Inferior parietal cortex (tissue), 1 donor: ENCODE data around the gene EP400.
"Not testable (repeated sequence)": the region's sequence is repeated elsewhere in the genome, so short reads cannot be mapped to it uniquely, and the experiment has no call there.

Experiments
- DNase-seq: peaks from one replicate; pipeline ENCODE4 v3.0.0-alpha.2; 2016; ENCODE audit errors: extremely low spot score

Gene EP400

DNA sequence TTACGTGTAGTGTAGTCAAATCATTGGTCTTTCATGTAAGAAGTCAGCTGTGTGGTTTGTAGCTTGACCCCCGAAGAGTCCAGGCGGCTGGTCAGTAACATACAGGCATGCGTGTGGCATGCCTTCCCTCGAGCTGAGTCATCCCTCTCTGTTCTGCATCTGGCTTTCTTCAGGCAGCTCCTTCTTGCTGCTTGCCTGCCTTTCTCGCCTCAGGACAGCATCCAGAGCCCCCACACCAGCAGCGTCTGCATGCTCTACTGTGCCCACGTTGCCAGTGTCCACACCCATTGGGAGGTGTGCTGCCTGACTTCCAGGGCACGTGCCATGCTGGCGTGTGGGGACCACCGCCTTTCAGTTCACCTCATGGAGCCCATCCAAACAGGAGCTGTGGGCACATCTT lies 96.8 kb downstream of the EP400 start:
- DNase-seq = no peak

DNA sequence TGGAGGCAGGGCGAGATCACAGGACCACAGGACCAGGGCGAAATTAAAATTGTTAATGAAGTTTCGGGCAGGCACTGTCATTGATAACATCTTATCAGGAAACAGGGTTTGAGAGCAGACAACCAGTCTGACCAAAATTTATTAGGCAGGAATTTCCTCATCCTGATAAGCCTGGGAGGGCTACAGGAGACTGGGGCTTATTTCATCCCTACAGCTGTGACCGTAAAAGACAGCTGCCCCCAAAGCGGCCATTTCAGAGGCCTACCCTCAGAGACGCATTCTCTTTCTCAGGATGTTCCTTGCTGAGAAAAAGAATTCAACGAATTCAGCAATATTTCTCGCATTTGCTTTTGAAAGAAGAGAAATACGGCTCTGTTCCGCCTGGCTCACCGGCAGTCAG lies 97.9 kb downstream of the EP400 start:
- DNase-seq = not testable (repeated sequence)

DNA sequence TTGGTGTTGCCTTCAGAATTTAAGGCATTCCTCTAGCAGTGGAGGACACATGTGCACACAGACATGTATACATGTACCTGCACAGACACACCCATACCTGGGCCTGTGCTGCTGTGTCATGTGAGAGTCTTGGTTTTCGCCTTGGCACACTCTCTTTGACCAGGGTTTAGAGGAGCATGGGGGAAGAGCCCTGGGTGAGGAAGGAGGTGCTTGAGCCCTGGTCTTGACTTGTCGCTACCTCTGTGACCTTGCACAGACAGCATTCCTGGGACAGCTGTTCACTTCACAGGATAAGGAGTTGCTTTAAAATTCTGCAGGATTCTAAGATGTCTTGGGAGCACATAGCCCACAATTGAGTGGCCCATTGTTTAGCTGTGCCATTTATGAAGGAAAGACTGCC lies 99.7 kb downstream of the EP400 start:
- no peak for DNase-seq

DNA sequence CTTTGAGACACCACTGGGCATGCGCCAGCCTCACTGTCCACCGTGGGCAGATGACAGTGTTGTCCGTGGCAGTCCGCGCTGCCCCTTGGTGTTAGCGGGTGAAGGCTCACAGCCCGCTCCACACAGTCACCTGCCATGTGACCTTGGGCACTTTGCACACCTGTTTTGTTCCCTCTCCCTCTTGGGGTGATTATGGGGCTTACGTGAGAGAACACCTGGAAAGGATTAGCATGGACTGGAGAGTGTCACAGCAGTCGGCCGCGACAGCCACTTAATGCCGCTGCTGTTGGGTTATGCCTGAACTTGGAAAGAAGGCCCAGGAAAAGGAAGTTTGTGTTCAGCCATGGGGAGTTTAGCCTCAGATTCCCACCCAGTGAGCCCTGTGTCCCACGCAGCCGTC lies 100.1 kb downstream of the EP400 start:
- no peak for DNase-seq

DNA sequence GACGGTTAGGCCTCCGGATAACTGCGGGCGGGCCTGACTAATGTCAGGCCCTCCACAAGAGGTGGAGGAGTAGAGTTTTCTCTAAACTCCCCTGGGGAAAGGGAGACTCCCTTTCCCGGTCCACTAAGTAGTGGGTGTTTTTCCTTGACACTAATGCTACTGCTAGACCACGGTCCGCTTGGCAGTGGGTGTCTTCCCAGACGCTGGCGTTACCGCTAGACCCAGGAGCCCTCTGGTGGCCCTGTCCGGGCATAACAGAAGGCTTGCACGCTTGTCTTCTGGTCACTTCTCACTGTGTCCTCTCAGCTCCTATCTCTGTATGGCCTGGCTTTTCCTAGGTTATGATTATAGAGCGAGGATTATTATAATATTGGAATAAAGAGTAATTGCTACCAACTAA lies 102.0 kb downstream of the EP400 start:
- DNase-seq = not testable (repeated sequence)

DNA sequence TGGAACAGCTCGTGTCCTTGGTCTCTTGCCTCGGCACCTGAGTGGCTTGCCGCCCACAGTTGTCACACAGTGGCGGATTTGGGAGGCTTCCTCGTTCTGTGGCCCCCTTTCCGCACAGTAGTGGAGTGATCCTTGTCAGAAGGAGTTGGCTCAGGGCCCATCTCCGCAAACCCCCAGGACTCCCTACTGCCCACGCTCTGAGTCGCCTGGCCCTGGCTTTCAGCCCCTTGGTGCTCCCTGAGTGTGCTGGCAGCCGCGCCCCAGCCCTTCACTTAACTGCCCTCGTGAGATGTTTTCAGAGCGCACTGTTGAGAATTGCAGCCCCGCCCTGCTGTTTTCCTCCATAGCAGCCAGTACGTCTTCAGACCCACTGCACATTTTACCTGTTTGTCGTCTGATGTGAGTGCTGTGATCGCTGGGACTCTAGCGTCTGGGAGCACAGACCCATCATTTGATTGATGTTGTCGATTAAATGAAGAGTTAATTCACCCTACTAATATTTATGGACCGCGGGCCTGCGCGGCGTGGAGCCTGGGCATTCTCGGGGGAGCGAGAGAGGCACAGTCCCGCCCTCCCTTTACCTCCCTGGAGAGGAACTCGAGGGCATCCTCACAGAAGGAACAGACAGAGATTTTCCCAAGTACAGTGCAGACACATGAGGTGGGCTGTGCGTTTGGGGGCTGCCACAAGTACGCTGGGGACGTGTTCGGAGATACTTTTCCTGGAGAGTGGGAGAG lies 102.6 kb downstream of the EP400 start:
- DNase-seq = no peak

DNA sequence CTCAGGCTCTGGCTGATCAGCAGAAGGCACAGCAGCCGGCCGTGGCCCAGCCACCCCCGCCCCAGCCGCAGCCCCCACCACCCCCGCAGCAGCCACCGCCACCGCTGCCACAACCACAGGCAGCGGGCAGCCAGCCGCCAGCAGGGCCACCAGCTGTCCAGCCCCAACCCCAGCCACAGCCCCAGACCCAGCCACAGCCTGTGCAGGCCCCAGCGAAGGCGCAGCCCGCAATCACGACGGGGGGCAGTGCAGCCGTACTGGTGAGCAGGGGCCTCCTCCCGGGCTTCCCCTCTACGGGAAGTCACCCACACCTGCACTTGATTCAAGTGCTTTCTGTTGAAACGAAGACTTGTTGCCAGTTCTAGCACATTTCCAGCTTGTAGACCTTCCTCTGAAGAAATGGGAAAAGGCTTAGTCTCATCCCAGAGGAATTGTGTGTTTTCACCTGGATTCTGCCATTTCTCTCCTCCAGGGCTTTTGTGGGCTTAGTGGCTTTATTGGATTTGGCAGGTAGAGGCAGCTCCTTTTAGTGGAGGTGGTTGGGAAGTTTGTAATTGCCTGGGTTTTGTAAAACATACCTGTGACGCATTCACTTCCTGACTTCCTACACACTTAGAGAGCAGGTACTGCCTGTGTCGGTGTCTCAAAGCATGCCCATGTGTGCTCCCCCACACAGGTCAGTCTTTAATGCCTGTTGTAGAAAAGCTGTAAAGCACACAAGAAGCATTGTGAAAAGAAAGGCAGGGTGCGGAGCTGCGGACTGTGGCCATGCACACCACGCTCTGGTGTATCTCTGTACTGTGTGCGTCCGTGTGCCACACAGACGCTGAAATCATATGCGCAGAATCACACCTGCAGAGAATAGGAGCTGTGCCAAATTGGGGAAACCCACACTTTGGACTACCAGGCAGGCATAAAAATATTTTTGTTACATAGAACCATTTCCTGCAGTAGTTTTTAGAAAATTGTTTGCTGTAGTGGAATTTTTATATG lies 103.9 kb downstream of the EP400 start:
- DNase-seq = no peak

DNA sequence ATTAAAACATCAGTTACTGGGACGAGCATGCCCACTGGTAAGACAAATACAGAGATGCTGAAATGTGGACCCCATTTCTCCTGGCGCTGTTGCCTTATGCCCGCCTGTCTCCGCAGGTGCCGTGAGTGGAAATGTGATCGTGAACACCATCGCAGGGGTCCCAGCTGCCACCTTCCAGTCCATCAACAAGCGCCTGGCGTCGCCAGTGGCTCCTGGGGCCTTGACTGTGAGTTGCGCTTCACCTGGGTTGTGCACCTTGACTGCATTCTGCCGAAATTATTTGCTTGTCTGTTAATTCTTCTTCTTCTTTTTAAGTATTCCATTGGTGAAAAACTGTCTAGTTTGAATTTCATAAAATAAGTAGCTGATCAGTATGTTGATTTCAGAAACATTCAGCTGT lies 105.2 kb downstream of the EP400 start:
- no peak for DNase-seq

DNA sequence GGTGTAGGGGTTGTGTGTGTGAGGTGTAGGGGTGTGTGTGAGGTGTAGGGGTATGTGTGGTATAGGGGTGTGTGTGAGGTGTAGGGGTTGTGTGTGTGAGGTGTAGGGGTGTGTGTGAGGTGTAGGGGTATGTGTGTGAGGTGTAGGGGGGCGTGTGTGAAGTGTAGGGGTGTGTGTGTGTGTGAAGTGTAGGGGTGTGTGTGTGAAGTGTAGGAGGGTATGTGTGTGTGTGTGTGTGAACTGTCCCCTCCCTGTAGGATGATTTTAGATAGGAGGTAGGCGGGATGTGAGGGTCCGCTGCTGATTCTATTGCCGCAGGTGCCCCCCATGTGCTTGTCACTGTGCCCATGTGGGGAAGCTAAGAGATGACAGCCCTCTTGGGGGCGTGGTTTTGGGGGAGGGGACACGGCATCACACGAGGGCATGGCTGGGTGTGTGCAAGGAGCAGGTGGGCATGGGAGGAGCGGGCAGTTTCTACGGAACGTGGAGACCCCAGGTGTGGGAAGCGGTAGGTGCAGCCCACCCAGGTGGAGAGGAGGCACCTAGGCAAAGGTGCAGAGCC lies 105.9 kb downstream of the EP400 start:
- no peak for DNase-seq

DNA sequence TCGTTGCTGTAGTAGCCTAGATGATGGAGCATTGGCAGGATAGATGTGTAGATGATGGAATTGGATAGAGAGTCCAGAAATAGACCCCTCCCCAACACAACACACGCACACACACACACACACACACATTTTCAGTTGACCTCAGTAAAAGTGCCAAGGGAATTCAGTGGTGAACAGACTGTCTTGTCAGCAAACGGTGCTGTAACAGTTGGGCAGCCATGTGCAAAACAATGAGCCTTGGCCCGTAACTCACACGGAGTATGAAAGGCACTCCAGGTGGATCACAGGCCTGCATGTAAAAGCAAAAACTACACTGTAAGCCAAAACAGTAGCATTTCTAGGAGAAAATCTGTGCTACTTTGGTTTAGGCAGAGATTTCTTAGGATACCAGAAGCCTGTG lies 106.6 kb downstream of the EP400 start:
- DNase-seq = no peak

DNA sequence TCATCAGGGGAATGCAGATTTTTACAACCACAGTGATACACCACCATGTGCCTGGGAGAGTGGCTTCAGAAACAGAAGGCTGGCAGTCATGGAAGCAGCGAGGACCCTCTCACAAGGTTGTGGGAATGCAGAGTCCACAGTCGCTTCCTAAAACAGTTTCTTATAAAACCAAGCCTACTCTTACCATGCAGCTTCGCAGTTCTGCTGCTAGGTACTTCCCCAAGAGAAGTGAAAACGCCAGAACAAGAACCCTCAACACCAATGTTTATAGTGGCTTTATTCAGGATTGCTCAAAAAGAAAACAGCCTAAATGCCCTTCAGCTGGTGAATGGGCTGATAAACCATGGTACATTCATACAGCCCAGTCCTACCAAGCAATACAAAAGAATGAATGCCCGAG lies 107.2 kb downstream of the EP400 start:
- DNase-seq = no peak

DNA sequence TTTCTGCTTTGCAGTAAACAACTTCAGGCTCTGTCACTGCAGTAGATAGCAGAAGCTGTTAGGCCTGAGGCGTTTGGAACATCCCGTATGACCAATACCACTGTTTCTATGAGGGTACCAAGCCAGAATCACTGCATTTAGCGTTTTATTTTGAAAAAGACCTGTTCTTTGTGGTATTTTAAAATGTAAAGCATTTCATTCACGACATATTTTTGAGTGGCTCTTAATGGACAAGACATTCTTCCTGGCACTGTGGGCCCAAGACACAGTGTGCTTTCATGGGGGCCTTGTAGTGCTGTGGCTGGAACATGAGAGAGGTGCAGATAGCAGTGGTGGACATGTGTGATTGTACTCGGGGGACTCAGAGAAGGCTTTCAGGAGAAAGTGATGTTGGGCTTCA lies 107.9 kb downstream of the EP400 start:
- no peak for DNase-seq

DNA sequence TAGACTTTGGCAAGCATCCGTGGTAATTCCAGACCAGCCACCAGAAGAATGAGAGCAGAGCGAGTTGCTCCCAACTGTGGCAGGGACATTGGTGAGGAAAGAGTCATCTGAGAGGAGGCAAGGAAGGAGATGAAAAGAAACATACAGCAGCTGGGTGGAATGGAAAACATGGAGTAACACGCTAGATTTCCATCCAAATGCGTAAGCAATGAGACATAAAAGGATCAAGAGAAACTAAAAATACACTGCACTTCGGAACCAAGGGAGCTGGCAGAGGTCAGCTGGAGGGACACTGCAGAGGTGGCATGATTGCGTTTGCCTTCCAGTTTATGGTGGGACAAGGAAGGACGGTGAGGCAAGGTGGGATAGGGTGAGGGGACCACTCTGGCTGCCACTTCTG lies 111.5 kb downstream of the EP400 start:
- no peak for DNase-seq

DNA sequence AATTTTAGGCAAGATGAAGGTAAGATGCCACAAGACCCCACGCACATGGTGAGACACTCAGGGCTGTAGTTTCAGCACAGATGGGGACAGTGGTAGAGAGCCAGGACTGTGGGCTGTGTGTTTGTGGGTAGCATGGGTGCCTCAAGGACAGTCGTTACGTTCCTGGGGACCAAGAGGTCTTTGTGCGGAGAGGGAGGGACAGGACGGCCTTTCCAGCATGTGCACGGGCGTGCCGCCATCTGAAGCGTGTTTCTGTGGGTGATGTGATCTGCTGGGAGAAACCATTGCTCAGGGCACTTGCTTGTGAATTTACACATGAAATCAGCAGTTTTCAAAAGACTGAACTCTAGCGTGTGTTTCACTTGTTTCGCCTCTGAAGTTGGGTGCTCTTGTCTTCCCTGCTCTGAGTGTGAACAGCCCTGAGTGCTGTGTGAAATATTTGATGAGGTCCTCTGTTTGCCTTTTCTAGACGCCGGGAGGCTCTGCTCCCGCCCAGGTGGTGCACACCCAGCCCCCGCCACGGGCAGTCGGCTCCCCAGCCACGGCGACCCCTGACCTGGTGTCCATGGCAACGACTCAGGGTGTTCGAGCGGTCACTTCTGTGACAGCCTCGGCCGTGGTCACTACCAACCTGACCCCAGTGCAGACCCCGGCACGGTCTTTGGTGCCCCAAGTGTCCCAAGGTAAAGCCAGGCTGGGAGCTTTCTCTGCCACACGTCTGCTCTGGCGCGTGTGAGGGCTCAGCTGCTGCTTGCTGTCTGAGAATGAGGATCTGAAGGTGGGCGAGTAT lies 112.1 kb downstream of the EP400 start:
- no peak for DNase-seq

DNA sequence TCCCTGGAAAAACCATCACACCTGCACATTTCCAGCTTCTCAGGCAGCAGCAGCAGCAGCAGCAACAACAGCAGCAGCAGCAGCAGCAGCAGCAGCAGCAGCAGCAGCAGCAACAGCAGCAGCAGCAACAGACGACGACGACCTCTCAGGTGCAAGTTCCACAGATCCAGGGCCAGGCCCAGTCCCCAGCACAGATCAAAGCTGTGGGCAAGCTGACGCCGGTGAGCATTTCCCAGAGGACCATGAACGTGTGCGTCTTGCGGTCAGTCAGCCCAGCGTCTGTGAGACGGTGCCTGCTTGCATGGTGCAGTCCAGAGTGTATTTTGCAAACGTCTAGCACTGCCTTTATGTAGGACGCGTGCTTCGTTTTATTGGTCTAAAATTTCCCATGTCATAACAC lies 112.7 kb downstream of the EP400 start:
- DNase-seq = no peak

DNA sequence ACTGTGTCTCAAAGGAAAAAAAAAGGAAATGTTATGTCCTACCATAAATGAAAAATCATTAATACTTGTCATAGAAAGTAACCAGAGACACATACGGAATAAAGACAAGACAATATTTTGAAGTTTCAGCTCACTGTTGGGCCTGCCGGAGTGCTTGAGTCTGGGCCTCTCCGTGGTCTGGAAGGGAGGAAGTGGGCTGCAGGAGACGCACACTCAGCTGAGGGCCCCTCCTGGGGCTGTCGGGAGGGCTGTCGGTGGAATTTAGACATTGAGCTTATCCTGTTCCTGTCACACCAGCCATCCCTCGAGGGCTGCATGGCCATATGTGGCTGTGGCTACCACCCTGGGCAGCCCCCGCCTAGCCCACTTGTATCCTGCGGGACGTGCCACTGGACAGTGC lies 113.7 kb downstream of the EP400 start:
- DNase-seq = no peak

DNA sequence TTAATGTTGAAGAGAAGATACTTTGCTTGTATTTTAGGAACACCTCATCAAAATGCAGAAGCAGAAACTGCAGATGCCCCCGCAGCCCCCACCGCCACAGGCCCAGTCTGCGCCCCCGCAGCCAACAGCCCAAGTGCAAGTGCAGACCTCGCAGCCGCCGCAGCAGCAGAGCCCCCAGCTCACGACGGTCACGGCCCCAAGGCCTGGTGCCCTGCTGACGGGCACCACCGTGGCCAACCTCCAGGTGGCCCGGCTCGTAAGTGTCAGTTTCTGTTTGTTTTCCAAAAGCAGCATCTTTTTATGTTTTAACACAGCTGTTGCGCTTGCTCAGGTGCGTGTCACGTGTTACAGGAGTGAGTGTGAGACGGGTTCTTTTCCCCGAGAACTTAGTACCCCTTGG lies 114.9 kb downstream of the EP400 start:
- no peak for DNase-seq

DNA sequence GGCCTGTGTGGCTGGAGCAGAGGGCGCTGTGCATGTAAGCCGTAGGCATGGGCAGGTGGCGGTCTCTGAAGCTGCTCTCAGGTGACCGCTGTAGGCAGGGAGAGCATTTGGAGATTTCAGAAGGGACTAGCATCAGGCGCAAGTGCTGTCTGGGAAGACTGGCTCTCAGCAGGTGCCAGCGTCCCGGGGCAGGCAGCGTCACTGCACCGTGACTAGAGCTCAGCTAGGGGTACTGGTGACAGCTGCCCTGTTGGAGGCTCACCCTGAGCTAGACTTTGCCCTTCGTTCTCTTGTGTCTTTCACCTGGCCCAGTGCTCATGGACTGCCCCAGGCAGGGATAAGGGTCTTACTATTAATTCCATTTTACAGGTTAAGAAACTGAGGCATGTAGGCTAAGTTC lies 115.5 kb downstream of the EP400 start:
- DNase-seq = no peak

DNA sequence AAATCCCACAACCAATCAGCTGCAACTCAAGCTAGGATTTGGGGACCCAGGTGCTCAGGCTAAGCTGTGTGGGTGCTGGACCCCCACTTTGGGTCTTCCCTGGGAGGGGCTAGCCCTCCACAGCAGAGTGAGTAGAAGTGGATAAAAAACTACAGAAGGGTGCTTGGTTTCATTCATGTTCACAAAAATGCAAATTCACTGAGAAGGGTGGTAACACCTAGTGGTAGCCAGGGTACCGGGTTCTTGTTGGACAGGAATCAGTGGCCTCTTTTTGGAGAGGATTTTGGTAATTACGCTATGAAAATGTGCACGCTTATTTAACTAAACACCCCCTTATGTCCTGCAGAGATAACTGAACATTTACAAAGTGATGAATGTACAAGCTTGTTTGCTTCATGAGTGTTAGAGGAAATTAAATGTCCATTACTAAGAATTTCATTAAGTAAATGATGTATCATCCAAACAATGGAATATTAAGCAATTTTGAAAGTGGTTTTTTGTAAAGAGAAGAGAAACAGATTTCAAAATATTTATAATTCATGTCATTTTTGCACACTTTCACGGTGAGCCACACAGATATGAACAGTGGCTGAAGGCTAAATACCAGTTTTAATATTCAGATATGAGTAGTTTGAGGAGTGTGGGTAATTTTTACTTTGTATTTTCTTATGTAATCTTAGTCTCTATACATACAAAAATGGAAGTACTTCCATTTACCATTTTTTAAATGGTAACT lies 116.0 kb downstream of the EP400 start:
- no peak for DNase-seq

DNA sequence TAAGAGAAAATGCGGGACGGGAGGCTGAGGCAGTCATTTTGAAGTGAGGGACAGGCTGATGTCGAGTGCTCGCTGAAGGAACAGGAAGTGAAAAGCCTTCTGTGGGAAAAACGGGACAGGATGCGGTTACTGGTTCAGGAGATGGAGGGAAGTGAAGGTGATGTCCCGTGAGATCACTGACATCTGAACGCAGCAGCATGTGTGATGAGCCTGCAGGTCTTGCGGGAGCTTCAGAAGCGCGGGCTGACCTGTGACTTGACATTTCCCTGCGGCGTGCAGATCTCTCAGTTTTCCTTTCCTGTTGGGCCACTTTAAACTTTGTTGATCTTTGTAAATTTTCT lies 116.6 kb downstream of the EP400 start:
- no peak for DNase-seq

DNA sequence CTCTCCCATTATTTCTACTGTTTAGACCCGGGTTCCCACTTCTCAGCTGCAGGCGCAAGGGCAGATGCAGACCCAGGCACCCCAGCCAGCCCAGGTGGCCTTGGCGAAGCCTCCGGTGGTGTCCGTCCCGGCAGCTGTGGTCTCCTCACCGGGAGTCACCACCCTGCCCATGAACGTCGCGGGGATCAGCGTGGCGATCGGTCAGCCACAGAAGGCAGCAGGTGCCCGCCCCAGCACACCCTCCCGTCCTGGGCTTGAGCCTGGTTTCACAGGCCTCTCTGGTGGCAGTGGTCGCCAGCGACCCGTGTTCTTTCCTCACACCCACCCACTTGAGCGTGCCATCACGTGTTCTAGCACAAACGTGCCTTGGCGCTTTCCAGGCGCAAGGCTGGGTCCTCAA lies 117.0 kb downstream of the EP400 start:
- DNase-seq = no peak
